Liver (tissue), 9 donors: ENCODE data around the gene SRCAP. TPM values are rescaled to one million over a fixed set of nuclear protein-coding genes. Genes with fewer than 3 reads are reported as not detected.

ENCODE experiments used
- DNase-seq: peaks from one replicate; pipeline ENCODE4 v3.0.0-alpha.2; 2017; ENCODE audit warnings: low spot score
- H3K27ac ChIP-seq, 2 donors: one replicate each; pipeline ENCODE4 v1.7.0; 2013; ENCODE audit warnings: inconsistent platforms in 2 of 2, low read length in 2 of 2, control low read depth in 1 of 2, low read depth in 1 of 2, mild to moderate bottlenecking in 1 of 2
- H3K27me3 ChIP-seq, 4 donors: one replicate each; pipeline versions ENCODE4 v1.6.1 to v1.7.0; 2013; ENCODE audit warnings: low read length in 3 of 4, inconsistent platforms in 1 of 4, mild to moderate bottlenecking in 1 of 4, moderate library complexity in 1 of 4; ENCODE audit not compliant: control insufficient read depth in 4 of 4, insufficient read depth in 4 of 4
- H3K36me3 ChIP-seq, 4 donors: one replicate each; pipeline versions ENCODE4 v1.6.1 to v1.7.0; 2013; ENCODE audit warnings: low read length in 3 of 4, mild to moderate bottlenecking in 3 of 4, low read depth in 1 of 4, moderate library complexity in 1 of 4; ENCODE audit not compliant: control insufficient read depth in 4 of 4, insufficient read depth in 3 of 4
- H3K4me1 ChIP-seq, 4 donors: one replicate each; pipeline versions ENCODE4 v1.6.1 to v1.7.0; 2013; ENCODE audit warnings: low read length in 3 of 4, mild to moderate bottlenecking in 3 of 4, moderate library complexity in 1 of 4; ENCODE audit not compliant: control insufficient read depth in 4 of 4, insufficient read depth in 4 of 4
- H3K4me3 ChIP-seq, 3 donors: one replicate each; pipeline versions ENCODE4 v1.6.1 to v1.7.0; 2013; ENCODE audit warnings: low read length in 3 of 3, control low read depth in 1 of 3, low read depth in 1 of 3, mild to moderate bottlenecking in 1 of 3
- H3K9ac ChIP-seq, 2 donors: one replicate each; pipeline ENCODE4 v1.7.0; 2013; ENCODE audit warnings: low read length in 2 of 2, mild to moderate bottlenecking in 2 of 2, moderate library complexity in 2 of 2, control low read depth in 1 of 2, low read depth in 1 of 2
- H3K9me3 ChIP-seq, 4 donors: one replicate each; pipeline versions ENCODE4 v1.6.1 to v1.7.0; 2013; ENCODE audit warnings: low read length in 3 of 4; ENCODE audit not compliant: control insufficient read depth in 4 of 4
- ATF3 ChIP-seq: IDR thresholded peaks from 2 replicates; pipeline ENCODE4 v1.6.1; 2016; ENCODE audit warnings: antibody characterized with exemption
- EGR1 ChIP-seq, 2 donors: IDR thresholded peaks; 2 replicates each; pipeline ENCODE4 v1.6.1; 2016 to 2018; ENCODE audit warnings: antibody characterized with exemption in 2 of 2, low read depth in 2 of 2
- FOXA1 ChIP-seq: IDR thresholded peaks from 2 replicates; pipeline ENCODE4 v1.6.1; 2016; ENCODE audit warnings: antibody characterized with exemption
- FOXA2 ChIP-seq: IDR thresholded peaks from 2 replicates; pipeline ENCODE4 v1.6.1; 2016; ENCODE audit warnings: antibody characterized with exemption
- GABPA ChIP-seq, 2 donors: IDR thresholded peaks in 1 of 2; conservative IDR thresholded peaks in 1 of 2; 2 replicates each; pipeline ENCODE4 v1.6.1; 2016; ENCODE audit warnings: antibody characterized with exemption in 2 of 2, mild to moderate bottlenecking in 1 of 2, moderate library complexity in 1 of 2
- HNF4A ChIP-seq, 2 donors: conservative IDR thresholded peaks; 2 replicates each; pipeline ENCODE4 v1.6.1; 2016; ENCODE audit warnings: antibody characterized with exemption in 2 of 2, mild to moderate bottlenecking in 2 of 2
- HNF4G ChIP-seq: IDR thresholded peaks from 2 replicates; pipeline ENCODE4 v1.6.1; 2016; ENCODE audit warnings: antibody characterized with exemption
- JUND ChIP-seq, 2 donors: IDR thresholded peaks; 2 replicates each; pipeline ENCODE4 v1.6.1; 2016; ENCODE audit warnings: antibody characterized with exemption in 2 of 2
- NR2F2 ChIP-seq: IDR thresholded peaks from 2 replicates; pipeline ENCODE4 v1.6.1; 2016; ENCODE audit warnings: antibody characterized with exemption
- RAD21 ChIP-seq, 2 donors: IDR thresholded peaks; 2 replicates each; pipeline ENCODE4 v1.6.1; 2016; ENCODE audit warnings: antibody characterized with exemption in 2 of 2, mild to moderate bottlenecking in 2 of 2
- REST ChIP-seq: IDR thresholded peaks from 2 replicates; pipeline ENCODE4 v1.6.1; 2016; ENCODE audit warnings: antibody characterized with exemption, mild to moderate bottlenecking
- RXRA ChIP-seq, 2 donors: IDR thresholded peaks; 2 replicates each; pipeline ENCODE4 v1.6.1; 2017 to 2018; ENCODE audit warnings: antibody characterized with exemption in 2 of 2, mild to moderate bottlenecking in 1 of 2
- SP1 ChIP-seq: IDR thresholded peaks from 2 replicates; pipeline ENCODE4 v1.6.1; 2018; ENCODE audit warnings: antibody characterized with exemption, mild to moderate bottlenecking
- TAF1 ChIP-seq: conservative IDR thresholded peaks from 2 replicates; pipeline ENCODE4 v1.6.1; 2016; ENCODE audit warnings: antibody characterized with exemption, mild to moderate bottlenecking
- YY1 ChIP-seq: IDR thresholded peaks from 2 replicates; pipeline ENCODE4 v1.6.1; 2016; ENCODE audit warnings: antibody characterized with exemption, mild to moderate bottlenecking
- ZBTB33 ChIP-seq: IDR thresholded peaks from 2 replicates; pipeline ENCODE4 v1.6.1; 2016; ENCODE audit warnings: antibody characterized with exemption
- WGBS: extraction: QIAGEN DNeasy Blood & Tissue Kit; methylation state at CpG from one replicate; pipeline ENCODE4 v1.1.7; 2013; 5-methylcytosine and 5-hydroxymethylcytosine counted together
- polyA plus RNA-seq, 2 donors: library from polyadenylated mRNA; stranded (reverse) in 1 of 2; unstranded in 1 of 2; fragments of 200-250 nt in 1 of 2; fragments of >200 nt in 1 of 2; fragmentation: Nextera tagmentation in 1 of 2; extraction: Ambion mirVana in 1 of 2; gene quantifications; one replicate each; pipeline versions ENCODE4 v1.2.1 to v1.2.3, GENCODE V29; 2013 to 2015
- total RNA-seq, 2 donors: library from RNA; depleted of rRNA; stranded (reverse); fragments of >200 nt; gene quantifications; one replicate each; pipeline ENCODE4 v1.2.3, GENCODE V29; 2014
- TF ChIP-seq, protein P1 (sequence below): IDR thresholded peaks from 2 replicates; pipeline ENCODE4 v1.6.1; 2016; ENCODE audit warnings: antibody characterized with exemption
- TF ChIP-seq, protein P2 (sequence below): fragments of 150-350 bp; IDR thresholded peaks from 2 replicates; pipeline ENCODE4 v1.5.1; 2017; ENCODE audit warnings: improper control_type of control experiment, low read depth, low read length; ENCODE audit not compliant: missing input control
- donor health status: healthy.
- donor health status: healthy.
- donor health status: healthy.
- donor health status: healthy.
- donor health status: healthy.

Gene SRCAP
- total and polyA plus RNA-seq, 4 donors = 7.6 to 27.7 (median 17.7) TPM

- H3K4me1 ChIP-seq = peaks cover 0 to 26% (median 16%) of the 10 kb centered on the region in 4 donors
- no peaks in the 10 kb centered on the region for H3K9me3 ChIP-seq
- peak; percentile 97 for DNase-seq
- H3K36me3 ChIP-seq = peaks cover 2 to 6% (median 5%) of the 10 kb centered on the region in 4 donors
- peak within 1 kb of the TSS; percentile 68 to 76 for H3K27ac ChIP-seq
- H3K27me3 ChIP-seq = no peaks in the 10 kb centered on the region
- peak within 1 kb of the TSS; percentile 67 to 96 (median 79) for H3K4me3 ChIP-seq
- peak; percentile 21 to 25 for TF ChIP-seq EGR1 (IDR thresholded peaks at IDR 0.05; ENCODE audit: low read depth in 2 of 2)
- no peak for TF ChIP-seq HNF4G
- no peak for TF ChIP-seq ZBTB33
- peak in 1 of 2 donors; percentile 77 for TF ChIP-seq GABPA (IDR thresholded peaks at IDR 0.05 in 1 of 2, conservative IDR thresholded peaks at IDR 0.05 in 1 of 2)
- TF ChIP-seq NR2F2 = peak; percentile 30
- TF ChIP-seq FOXA2 = peak; percentile 13
- TF ChIP-seq TAF1 = peak; percentile 85
- TF ChIP-seq ATF3 = no peak
- TF ChIP-seq YY1 = peak; percentile 87
- TF ChIP-seq, protein P1, sequence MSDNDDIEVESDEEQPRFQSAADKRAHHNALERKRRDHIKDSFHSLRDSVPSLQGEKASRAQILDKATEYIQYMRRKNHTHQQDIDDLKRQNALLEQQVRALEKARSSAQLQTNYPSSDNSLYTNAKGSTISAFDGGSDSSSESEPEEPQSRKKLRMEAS = peak; percentile 79
- TF ChIP-seq REST = peak; percentile 57
- no peak for TF ChIP-seq FOXA1
- peak; percentile 46 to 67 for TF ChIP-seq HNF4A (conservative IDR thresholded peaks at IDR 0.05)
- peak; percentile 50 to 58 for TF ChIP-seq RXRA (IDR thresholded peaks at IDR 0.05)
- peak; percentile 18 to 50 for TF ChIP-seq RAD21 (IDR thresholded peaks at IDR 0.05)
- TF ChIP-seq JUND (IDR thresholded peaks at IDR 0.05) = peak in 1 of 2 donors; percentile 21
- peak; percentile 88 for TF ChIP-seq SP1
- TF ChIP-seq, protein P2, sequence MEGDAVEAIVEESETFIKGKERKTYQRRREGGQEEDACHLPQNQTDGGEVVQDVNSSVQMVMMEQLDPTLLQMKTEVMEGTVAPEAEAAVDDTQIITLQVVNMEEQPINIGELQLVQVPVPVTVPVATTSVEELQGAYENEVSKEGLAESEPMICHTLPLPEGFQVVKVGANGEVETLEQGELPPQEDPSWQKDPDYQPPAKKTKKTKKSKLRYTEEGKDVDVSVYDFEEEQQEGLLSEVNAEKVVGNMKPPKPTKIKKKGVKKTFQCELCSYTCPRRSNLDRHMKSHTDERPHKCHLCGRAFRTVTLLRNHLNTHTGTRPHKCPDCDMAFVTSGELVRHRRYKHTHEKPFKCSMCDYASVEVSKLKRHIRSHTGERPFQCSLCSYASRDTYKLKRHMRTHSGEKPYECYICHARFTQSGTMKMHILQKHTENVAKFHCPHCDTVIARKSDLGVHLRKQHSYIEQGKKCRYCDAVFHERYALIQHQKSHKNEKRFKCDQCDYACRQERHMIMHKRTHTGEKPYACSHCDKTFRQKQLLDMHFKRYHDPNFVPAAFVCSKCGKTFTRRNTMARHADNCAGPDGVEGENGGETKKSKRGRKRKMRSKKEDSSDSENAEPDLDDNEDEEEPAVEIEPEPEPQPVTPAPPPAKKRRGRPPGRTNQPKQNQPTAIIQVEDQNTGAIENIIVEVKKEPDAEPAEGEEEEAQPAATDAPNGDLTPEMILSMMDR = no peak
- whole genome bisulfite sequencing = 3% methylated on average over 60 of the region's 60 CpGs
- peak within 1 kb of the TSS; percentile 33 to 59 for H3K9ac ChIP-seq
These were observed 49.0 kb downstream of the SRCAP start, which contains the start of gene PHKG2 for GRCh38 chr16:30747799-30748633. PHKG2 (plus strand) TSS chr16:30748425; CDS start chr16:30748821, 396 bp downstream.
